GM18526 (cell line): ENCODE data around the gene ABHD1.

Experiments
- POLR2A ChIP-seq: IDR thresholded peaks from 3 replicates; pipeline ENCODE4 v1.6.1; 2011; ENCODE audit not compliant: insufficient read length; ENCODE audit errors: extremely low read depth

The ABHD1 gene

DNA sequence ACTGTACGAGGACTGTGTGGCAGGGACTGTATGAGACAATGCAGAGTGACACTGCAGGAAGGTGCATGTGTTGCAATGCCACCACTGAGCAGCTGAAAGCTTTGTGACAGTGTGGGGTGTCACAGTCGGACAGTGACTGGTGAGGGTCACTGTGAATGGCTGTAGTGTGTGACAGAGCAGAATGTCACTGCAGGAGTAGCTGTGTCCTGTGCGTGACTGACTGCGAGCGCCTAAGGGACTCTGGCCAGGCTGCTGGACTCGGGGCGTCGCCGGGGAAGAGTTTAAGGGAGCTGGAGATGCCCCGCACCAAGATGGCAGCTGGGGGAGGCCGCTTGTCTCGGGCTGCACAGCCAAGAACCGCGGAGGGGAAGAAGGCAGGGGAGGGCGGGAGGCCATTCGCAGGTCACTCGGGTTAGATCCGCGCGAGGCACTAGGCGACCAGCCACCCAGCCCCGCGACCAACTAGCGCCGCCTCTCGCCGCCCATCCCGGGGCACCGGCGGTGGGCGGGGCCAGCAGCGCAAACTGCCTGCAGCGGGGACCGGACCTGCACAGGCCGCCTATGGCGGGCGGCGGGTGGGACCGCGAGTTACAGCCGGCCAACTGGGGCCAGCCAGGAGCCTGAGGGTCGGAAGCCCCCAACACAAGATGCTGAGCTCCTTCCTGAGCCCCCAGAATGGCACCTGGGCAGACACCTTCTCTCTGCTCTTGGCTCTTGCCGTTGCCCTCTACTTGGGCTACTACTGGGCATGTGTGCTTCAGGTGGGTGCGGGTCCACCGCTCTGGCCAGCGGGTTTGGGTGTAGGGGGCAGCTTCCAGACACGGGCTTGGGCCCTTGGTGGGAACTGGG lies at the start of gene ABHD1:
Gene ABHD1 (plus strand): TSS at position 514 of the 849 bp plus-strand sequence. CDS start 134 bp downstream, at position 648.
- TF ChIP-seq POLR2A: no peak

GRCh38 chr2:27074738-27075565 lies 48.7 kb upstream of the ABHD1 start:
- no peak for TF ChIP-seq POLR2A

GRCh38 chr2:27076323-27076722 lies 47.3 kb upstream of the ABHD1 start:
- no peak for TF ChIP-seq POLR2A

DNA sequence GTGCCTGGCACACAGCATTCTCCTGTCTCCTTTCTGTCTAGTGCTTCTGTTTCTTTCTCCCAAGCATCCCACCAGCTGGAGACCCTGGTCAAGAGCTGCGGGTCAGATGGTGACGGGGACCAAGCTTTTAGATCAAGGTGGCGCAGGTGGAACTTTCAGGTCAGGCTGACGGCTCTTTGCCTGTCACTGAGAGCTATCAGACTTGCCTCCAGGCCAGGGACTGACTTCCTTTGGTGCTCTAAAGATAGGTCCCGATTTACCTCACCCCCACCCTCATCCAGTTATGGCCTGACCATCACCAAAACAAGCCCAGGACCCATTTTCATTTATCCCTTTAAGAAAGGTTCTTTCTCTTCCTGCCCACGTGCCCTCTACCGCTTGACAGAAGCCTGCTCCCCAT lies 46.4 kb upstream of the ABHD1 start:
- no peak for TF ChIP-seq POLR2A

DNA sequence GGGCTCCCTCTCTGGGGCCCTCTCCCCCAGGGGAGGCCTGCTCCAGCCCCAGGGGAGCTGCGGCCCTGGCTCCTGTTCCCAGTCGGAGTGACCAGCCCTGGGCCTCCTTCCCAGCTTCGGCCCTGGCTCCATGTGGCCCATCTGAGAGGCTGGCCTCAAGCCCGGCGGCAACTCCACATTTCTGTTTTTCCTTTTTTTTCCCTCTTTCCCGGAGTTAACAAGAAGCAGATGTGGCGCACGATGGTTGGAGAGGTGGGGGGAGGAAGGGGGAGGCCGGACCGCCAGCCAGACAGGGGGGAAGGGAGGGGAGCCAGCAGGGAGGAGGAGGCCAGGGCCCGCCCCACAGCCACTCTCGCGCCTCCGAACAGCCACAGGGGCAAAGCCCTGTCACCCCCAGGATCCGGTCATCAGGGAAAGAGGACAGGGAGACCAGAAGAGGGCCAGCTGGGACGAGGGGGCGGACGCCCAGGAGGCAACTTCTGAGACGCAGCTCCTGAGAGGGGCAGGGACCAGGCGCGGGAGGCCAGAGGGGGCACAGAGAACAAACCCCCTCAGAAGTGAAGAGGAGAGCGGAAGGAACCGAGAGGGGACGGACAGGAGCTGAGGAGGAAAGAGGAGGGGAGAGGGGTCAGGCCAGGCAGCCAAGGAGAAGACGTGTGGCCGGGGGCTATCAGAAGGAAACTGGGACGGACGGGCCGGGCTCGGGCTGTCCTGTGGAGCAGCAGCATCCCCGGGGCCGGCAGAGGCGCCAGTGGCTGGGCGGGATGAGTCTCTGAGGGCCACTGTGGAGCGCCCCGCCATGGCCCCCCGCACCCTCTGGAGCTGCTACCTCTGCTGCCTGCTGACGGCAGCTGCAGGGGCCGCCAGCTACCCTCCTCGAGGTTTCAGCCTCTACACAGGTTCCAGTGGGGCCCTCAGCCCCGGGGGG lies 45.1 kb upstream of the ABHD1 start, which contains the start of gene EMILIN1:
Gene EMILIN1 (plus strand): TSS at position 349 of the 928 bp plus-strand sequence. CDS start 451 bp downstream, at position 800.
- no peak for TF ChIP-seq POLR2A

DNA sequence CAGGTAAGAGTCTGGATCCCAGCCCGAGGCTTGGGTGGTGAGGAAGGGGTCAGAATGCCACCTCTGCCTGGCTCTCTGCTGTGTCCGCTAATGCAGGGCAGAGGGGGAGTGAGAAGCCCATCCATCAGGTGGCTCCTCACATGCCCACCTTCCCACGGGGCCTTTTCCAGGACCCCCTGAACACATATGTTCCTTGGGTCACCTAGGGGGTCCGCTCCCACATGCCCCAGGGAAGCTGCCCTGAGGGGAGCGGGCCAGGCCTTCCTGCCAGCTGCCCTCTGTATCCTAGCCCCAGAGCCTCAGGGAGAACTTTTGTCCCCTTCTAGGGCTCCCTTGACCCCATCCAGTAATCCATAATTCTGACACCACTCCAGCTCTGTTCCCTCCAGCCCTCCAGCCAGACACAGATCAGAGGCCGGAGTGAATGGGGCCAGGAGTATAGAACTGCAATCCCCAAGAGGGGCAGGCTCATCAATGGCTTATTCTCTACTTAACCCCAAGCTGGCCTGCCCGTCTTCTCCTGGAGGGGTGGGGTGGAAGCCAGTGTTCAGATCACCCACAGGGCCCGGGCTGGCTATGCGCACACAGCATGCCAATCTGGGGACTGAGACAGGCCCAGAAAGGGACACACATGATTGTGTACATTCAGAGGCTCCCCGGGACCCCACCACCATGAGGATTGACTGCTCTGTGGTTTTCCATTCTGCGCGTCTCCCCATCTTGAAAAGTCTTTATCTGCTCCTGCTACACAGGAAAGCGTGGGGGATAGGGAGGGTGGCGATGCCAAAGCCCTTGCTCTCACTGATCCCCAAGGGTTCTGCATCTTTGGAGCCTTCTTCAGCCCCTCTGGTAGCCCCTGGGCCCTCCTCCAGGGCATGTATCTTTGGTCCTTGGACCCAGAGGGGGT lies 44.1 kb upstream of the ABHD1 start:
- TF ChIP-seq POLR2A: no peak

GRCh38 chr2:27080140-27080469 lies 43.5 kb upstream of the ABHD1 start:
- no peak for TF ChIP-seq POLR2A

GRCh38 chr2:27080603-27080936 lies 43.0 kb upstream of the ABHD1 start:
- no peak for TF ChIP-seq POLR2A

- TF ChIP-seq POLR2A: no peak
Measured at GRCh38 chr2:27081984-27082772, 41.4 kb upstream of the ABHD1 start.

DNA sequence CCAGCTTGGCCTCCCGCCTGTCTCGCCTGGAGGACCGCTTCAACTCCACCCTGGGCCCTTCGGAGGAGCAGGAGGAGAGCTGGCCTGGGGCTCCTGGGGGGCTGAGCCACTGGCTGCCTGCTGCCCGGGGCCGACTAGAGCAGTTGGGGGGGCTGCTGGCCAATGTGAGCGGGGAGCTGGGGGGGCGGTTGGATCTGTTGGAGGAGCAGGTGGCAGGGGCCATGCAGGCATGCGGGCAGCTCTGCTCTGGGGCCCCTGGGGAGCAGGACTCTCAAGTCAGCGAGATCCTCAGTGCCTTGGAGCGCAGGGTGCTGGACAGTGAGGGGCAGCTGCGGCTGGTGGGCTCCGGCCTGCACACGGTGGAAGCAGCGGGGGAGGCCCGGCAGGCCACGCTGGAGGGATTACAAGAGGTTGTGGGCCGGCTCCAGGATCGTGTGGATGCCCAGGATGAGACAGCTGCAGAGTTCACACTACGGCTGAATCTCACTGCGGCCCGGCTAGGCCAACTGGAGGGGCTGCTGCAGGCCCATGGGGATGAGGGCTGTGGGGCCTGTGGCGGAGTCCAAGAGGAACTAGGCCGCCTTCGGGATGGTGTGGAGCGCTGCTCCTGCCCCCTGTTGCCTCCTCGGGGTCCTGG lies 40.7 kb upstream of the ABHD1 start:
- no peak for TF ChIP-seq POLR2A

- no peak for TF ChIP-seq POLR2A
Measured at GRCh38 chr2:27083410-27084296, 40.0 kb upstream of the ABHD1 start.
